ENCODE data around the gene SPATA13. TPM values are rescaled to one million over a fixed set of nuclear protein-coding genes. Genes with fewer than 3 reads are reported as not detected.
A peak's percentile ranks its signal among the peaks of the same experiment; 100 is the strongest.

SPATA13 gene
- total and polyA plus RNA-seq, 10 of the 15 experiments (the other 5 are each of a cell fraction or from before 2014, with no cell fraction given): 2.4 to 11.1 (median 10.2) TPM

DNA sequence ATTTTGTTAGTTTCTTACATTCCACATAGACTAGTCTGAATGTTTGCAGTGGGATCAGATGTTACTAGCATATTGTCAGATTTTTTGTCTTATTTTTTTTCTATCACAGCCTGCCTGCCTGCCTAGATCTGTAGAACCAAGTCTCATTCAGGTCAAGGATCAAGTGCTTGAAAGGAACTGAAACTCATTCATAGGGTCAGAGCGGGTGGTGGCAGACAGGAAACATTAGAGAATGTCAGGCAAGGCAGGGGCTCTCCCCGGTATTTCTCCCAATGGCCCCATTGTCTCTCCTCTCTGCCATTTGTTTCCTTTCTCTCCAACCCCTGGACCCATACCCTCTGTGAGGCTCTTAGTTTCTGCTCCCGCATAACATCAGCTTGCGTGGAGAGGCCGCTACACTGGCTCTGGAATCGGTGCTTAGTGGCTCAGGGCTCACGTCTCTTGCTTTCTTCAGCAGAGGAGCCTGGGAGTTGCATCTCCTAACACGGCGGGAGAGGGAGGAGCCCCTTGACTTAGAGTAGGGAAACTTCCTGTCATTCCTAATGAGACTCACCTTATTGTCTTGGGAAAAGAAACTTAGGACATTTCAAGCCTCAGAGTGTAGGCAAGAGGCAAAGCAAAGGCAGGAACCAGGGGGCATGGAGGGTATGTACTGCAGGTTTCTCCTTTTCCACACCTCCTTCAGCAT, 35.6 kb upstream of the SPATA13 start (continued):
- TF ChIP-seq POLR2AphosphoS5 (IDR thresholded peaks at IDR 0.05; ENCODE audit: low read length) (no peak), HDGF (IDR thresholded peaks at IDR 0.05) (no peak), ZNF274 (IDR thresholded peaks at IDR 0.05; ENCODE audit: insufficient read depth, insufficient read length) (no peak), MTA2 (IDR thresholded peaks at IDR 0.05; ENCODE audit: low read depth) (peak; percentile 70), FOS (IDR thresholded peaks at IDR 0.05; ENCODE audit: borderline replicate concordance, extremely low read depth, insufficient read length) (no peak), GABPA (IDR thresholded peaks at IDR 0.05; ENCODE audit: low read depth) (no peak), CEBPB (IDR thresholded peaks at IDR 0.05; ENCODE audit: borderline replicate concordance in 1 of 2, low read depth in 2 of 2, low read length in 2 of 2) (no peak), BACH1 (IDR thresholded peaks at IDR 0.05; ENCODE audit: borderline replicate concordance) (no peak; the same call in 1 of the 2 replicates), PAX5 (IDR thresholded peaks at IDR 0.05; ENCODE audit: borderline replicate concordance, low read depth, low read length) (peak; percentile 47; the same call in 1 of the 2 replicates), MYB (IDR thresholded peaks at IDR 0.05; ENCODE audit: borderline replicate concordance, low read depth, low read length) (0 out of 2 replicates have a peak, but pooled peaks have one; percentile 31), NR2C2 (IDR thresholded peaks at IDR 0.05; ENCODE audit: borderline replicate concordance, control insufficient read depth, insufficient read length, low read depth) (no peak), POU2F2 (IDR thresholded peaks at IDR 0.05; ENCODE audit: borderline replicate concordance, low read depth, low read length) (peak; percentile 59; the same call in 1 of the 3 replicates), KAT2A (conservative IDR thresholded peaks at IDR 0.05; ENCODE audit: control insufficient read depth, low read depth, low read length) (no peak)
- TF ChIP-seq, protein P1, sequence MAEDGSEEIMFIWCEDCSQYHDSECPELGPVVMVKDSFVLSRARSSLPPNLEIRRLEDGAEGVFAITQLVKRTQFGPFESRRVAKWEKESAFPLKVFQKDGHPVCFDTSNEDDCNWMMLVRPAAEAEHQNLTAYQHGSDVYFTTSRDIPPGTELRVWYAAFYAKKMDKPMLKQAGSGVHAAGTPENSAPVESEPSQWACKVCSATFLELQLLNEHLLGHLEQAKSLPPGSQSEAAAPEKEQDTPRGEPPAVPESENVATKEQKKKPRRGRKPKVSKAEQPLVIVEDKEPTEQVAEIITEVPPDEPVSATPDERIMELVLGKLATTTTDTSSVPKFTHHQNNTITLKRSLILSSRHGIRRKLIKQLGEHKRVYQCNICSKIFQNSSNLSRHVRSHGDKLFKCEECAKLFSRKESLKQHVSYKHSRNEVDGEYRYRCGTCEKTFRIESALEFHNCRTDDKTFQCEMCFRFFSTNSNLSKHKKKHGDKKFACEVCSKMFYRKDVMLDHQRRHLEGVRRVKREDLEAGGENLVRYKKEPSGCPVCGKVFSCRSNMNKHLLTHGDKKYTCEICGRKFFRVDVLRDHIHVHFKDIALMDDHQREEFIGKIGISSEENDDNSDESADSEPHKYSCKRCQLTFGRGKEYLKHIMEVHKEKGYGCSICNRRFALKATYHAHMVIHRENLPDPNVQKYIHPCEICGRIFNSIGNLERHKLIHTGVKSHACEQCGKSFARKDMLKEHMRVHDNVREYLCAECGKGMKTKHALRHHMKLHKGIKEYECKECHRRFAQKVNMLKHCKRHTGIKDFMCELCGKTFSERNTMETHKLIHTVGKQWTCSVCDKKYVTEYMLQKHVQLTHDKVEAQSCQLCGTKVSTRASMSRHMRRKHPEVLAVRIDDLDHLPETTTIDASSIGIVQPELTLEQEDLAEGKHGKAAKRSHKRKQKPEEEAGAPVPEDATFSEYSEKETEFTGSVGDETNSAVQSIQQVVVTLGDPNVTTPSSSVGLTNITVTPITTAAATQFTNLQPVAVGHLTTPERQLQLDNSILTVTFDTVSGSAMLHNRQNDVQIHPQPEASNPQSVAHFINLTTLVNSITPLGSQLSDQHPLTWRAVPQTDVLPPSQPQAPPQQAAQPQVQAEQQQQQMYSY (CRISPR knock-in tag; IDR thresholded peaks at IDR 0.05): no peak
- TF ChIP-seq, protein P2, sequence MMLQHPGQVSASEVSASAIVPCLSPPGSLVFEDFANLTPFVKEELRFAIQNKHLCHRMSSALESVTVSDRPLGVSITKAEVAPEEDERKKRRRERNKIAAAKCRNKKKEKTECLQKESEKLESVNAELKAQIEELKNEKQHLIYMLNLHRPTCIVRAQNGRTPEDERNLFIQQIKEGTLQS (IDR thresholded peaks at IDR 0.05; ENCODE audit: borderline replicate concordance, extremely low read depth, low read depth, low read length): no peak
- TF ChIP-seq, protein P3, sequence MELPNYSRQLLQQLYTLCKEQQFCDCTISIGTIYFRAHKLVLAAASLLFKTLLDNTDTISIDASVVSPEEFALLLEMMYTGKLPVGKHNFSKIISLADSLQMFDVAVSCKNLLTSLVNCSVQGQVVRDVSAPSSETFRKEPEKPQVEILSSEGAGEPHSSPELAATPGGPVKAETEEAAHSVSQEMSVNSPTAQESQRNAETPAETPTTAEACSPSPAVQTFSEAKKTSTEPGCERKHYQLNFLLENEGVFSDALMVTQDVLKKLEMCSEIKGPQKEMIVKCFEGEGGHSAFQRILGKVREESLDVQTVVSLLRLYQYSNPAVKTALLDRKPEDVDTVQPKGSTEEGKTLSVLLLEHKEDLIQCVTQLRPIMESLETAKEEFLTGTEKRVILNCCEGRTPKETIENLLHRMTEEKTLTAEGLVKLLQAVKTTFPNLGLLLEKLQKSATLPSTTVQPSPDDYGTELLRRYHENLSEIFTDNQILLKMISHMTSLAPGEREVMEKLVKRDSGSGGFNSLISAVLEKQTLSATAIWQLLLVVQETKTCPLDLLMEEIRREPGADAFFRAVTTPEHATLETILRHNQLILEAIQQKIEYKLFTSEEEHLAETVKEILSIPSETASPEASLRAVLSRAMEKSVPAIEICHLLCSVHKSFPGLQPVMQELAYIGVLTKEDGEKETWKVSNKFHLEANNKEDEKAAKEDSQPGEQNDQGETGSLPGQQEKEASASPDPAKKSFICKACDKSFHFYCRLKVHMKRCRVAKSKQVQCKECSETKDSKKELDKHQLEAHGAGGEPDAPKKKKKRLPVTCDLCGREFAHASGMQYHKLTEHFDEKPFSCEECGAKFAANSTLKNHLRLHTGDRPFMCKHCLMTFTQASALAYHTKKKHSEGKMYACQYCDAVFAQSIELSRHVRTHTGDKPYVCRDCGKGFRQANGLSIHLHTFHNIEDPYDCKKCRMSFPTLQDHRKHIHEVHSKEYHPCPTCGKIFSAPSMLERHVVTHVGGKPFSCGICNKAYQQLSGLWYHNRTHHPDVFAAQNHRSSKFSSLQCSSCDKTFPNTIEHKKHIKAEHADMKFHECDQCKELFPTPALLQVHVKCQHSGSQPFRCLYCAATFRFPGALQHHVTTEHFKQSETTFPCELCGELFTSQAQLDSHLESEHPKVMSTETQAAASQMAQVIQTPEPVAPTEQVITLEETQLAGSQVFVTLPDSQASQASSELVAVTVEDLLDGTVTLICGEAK (IDR thresholded peaks at IDR 0.05; ENCODE audit: borderline replicate concordance): no peak
- TF ChIP-seq, protein P4, sequence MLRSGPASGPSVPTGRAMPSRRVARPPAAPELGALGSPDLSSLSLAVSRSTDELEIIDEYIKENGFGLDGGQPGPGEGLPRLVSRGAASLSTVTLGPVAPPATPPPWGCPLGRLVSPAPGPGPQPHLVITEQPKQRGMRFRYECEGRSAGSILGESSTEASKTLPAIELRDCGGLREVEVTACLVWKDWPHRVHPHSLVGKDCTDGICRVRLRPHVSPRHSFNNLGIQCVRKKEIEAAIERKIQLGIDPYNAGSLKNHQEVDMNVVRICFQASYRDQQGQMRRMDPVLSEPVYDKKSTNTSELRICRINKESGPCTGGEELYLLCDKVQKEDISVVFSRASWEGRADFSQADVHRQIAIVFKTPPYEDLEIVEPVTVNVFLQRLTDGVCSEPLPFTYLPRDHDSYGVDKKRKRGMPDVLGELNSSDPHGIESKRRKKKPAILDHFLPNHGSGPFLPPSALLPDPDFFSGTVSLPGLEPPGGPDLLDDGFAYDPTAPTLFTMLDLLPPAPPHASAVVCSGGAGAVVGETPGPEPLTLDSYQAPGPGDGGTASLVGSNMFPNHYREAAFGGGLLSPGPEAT (IDR thresholded peaks at IDR 0.05; ENCODE audit: low read depth): peak; percentile 78; the same call in 1 of the 2 replicates
- TF ChIP-seq, protein P5, sequence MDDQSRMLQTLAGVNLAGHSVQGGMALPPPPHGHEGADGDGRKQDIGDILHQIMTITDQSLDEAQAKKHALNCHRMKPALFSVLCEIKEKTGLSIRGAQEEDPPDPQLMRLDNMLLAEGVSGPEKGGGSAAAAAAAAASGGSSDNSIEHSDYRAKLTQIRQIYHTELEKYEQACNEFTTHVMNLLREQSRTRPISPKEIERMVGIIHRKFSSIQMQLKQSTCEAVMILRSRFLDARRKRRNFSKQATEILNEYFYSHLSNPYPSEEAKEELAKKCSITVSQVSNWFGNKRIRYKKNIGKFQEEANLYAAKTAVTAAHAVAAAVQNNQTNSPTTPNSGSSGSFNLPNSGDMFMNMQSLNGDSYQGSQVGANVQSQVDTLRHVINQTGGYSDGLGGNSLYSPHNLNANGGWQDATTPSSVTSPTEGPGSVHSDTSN (IDR thresholded peaks at IDR 0.05; ENCODE audit: insufficient replicate concordance, low read depth, low read length): no peak

All from GM12878 (cell line).